OCI-M2 (cell line): ENCODE results near the gene PCSK5.

Source experiments
- DNase-seq: peaks from one replicate; lab custom pipeline; 2025; ENCODE audit not compliant: unreplicated experiment; lab: John Stamatoyannopoulos, UW

Gene PCSK5

GRCh38 chr9:75998096-75998780 lies 107.8 kb downstream of the PCSK5 start:
- no peak for DNase-seq

DNA sequence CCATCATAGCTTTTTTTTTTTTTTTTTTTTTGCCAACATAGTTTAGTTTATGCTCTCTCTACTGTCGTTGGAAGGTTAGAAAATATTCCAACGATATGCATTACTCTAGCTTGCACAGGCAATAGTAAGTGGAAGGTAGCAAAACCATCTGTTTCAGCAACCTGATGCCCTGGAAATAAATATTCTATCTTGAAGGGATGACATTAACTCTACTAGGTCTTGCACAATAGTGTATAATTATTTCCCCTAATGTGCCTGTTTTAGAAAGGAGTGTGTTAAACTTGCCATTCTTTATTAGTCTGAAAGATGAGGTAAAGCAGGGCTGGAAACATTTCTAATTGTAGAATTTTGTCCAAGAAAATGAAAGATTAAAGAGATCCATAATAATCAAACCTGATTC lies 111.0 kb downstream of the PCSK5 start:
- no peak for DNase-seq

- DNase-seq = no peak
Observed at GRCh38 chr9:76003041-76003440, 112.6 kb downstream of the PCSK5 start.

- no peak for DNase-seq
Observed at GRCh38 chr9:76004526-76004925, 114.1 kb downstream of the PCSK5 start.

- no peak for DNase-seq
Observed at GRCh38 chr9:76007935-76008334, 117.5 kb downstream of the PCSK5 start.

- DNase-seq = no peak
Observed at GRCh38 chr9:76013809-76014208, 123.3 kb downstream of the PCSK5 start.

DNA sequence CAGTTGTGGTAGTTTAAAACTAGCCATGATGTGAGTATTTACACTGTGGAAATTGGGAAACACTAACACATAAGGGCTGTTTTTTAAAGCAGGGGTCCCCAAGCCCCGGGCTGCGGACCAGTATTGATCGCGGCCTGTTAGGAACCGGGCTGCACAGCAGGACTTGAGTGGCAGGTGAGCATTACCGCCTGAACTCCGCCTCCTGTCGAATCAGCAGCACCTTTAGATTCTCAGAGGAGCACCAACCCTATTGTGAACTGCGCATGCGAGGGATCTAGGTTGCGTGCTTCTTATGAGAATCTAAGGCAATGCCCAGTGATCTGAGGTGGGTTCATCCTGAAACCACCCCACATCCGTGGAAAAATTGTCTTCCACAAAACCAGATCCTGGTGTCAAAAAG lies 127.8 kb downstream of the PCSK5 start:
- DNase-seq = no peak

GRCh38 chr9:76018761-76019160 lies 128.3 kb downstream of the PCSK5 start:
- no peak for DNase-seq

- DNase-seq = no peak
Observed at GRCh38 chr9:76020652-76021051, 130.2 kb downstream of the PCSK5 start.

DNA sequence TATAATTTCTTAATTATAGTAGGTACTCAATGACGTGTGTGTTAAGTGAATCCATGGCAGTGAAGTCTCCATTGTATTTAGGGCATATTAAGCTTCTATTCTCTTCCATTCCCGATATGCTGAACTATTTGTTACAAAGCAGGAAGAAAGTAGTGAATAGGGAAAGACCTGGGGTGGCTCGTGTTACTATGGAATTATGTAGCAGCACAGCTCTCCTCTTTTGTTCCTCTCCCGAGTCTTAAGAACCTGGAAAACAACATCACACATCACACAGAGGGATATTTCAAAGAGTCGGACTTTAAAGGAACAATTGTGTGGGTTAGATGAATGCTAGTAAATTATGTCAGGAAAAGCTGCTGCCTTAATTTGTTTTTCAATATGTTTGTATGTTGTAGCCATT lies 131.8 kb downstream of the PCSK5 start:
- no peak for DNase-seq

DNA sequence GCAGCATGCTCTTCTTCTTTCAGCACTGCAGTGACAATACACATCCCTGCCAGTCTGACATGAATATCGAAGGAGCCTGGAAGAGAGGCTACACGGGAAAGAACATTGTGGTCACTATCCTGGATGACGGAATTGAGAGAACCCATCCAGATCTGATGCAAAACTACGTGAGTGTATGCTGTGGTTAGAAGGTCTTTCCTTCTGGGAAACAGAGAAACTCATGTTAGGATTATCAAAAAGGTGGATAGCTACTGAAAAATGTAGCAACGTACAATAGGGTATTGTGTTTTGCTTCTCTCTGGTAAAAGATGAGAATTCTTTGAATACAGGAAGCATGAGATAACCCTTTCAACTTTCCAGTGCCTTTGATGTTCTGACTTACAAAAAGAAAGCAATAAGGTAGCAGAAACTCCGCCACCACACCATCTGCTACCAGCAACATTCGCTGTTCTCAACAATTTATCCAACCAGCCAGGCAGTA lies 133.3 kb downstream of the PCSK5 start:
- no peak for DNase-seq

GRCh38 chr9:76025286-76025685 lies 134.8 kb downstream of the PCSK5 start:
- no peak for DNase-seq

DNA sequence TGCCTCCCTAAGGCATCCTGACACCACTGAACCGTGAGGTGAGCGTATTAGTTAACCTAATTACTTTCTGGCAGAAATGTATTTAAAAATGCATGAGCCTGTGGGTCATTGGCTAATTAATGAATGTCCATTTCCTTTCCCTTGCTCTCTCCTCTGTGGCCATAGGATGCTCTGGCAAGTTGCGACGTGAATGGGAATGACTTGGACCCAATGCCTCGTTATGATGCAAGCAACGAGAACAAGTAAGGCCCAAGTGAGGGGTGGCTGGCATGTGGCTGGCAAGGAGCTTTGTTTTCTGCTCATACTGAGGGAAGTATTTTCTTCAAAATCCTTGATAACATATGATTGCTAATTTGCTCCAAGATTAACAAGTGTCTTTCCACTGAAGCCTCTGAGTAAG lies 136.3 kb downstream of the PCSK5 start:
- no peak for DNase-seq

DNA sequence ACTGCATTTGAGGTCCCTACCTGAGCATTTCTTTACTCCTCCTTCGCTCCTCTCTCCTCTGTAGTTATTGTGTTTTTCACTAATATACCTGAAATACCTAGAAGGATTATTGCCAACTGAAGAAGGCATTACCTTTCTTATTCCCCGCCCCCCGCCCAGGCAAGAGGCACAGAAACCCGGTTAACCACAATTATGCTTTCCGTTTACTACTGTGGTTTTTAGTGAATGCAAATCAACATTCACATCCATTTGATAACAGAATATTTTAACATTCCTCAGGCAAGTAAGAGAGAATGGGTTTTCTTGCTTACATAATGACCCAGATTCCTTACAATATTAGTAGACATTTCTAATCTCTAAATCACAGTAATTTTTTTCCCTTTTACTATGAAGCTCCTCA lies 136.9 kb downstream of the PCSK5 start:
- no peak for DNase-seq

GRCh38 chr9:76027861-76028260 lies 137.4 kb downstream of the PCSK5 start:
- DNase-seq = no peak

DNA sequence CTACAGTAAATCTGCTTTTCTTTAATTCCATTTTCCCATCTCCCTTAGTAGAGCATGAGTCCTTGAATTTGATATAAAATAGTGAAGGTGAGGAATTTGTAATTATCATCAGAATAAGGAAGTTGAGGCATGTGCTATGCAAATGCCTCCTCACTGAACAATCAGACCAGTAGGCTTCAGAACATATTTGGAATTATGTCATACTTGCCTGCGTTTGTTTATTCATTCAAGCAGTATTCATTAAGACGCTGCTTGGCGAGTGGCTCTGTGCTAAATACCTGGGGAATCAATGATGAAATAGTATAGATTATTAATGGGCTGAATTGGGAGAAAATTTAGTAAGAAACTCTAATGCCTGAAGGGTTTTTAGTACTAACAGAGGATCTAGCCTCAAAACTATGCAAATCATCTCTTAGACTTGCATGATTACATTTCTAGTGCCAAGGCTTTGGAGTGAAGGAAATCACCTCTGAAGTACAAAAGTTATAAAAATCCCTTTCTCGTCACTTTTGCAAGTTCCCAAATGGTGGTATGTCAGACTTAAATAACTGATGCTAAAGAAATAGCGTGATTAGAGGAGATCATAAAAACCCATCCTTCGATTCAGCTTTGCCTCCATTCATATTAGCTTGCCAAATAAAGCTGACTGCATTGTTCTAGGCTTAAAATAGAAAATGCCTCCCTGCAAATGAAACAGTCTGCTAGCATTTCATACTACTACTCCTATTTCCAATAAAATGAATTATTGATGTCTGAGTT lies 141.7 kb downstream of the PCSK5 start:
- no peak for DNase-seq

GRCh38 chr9:76032797-76033373 lies 142.4 kb downstream of the PCSK5 start:
- no peak for DNase-seq

- no peak for DNase-seq
Observed at GRCh38 chr9:76034049-76034448, 143.6 kb downstream of the PCSK5 start.

- DNase-seq = no peak
Observed at GRCh38 chr9:76036762-76037161, 146.3 kb downstream of the PCSK5 start.

GRCh38 chr9:76037587-76038225 lies 147.2 kb downstream of the PCSK5 start:
- DNase-seq = no peak

DNA sequence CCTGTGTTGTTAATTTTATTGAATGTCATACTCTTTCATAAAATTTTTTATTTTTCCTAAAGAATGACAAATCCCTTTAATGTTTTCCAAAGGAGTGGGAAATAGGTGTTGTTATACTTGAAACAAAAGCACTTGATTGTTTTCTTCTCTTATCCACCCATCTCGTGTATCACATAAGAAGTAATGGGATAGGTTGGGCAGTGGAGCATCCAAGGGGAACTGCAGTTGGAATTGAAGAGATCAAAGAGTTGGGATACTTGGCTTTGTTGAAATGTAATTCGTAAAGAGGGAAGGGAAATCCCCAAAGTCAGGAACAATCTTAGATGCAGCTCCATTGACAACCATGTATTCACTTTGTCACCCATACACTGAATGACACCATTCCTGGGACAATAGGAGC lies 148.0 kb downstream of the PCSK5 start:
- no peak for DNase-seq
